Esophagus squamous epithelium (tissue), 5 donors: ENCODE data around the gene FN3K. TPM values are rescaled to one million over a fixed set of nuclear protein-coding genes. Genes with fewer than 3 reads are reported as not detected.

Experiments
- DNase-seq: peaks from one replicate; lab custom pipeline; 2025; lab: John Stamatoyannopoulos, UW
- H3K27ac ChIP-seq, 4 donors: fragments of 200-600 bp; sonication (generic); one replicate each; pipeline ENCODE4 v1.5.1; 2016 to 2019; ENCODE audit warnings: mild to moderate bottlenecking in 1 of 4
- H3K27me3 ChIP-seq, 4 donors: fragments of 200-600 bp; sonication (generic); 1 replicate in 3 of 4; 2 replicates in 1 of 4; pipeline versions ENCODE4 v1.5.1 to v1.6.0; 2017 to 2021; ENCODE audit warnings: antibody characterized with exemption in 1 of 4
- H3K36me3 ChIP-seq, 3 donors: fragments of 200-600 bp; sonication (generic); one replicate each; pipeline ENCODE4 v1.5.1; 2016 to 2019
- H3K4me1 ChIP-seq, 3 donors: fragments of 200-600 bp; sonication (generic); one replicate each; pipeline ENCODE4 v1.5.1; 2017 to 2019
- H3K4me3 ChIP-seq, 4 donors: fragments of 200-600 bp; sonication (generic); 1 replicate in 3 of 4; 2 replicates in 1 of 4; pipeline ENCODE4 v1.5.1; 2016 to 2019; ENCODE audit warnings: mild to moderate bottlenecking in 2 of 4, moderate library complexity in 1 of 4
- H3K9me3 ChIP-seq, 3 donors: fragments of 200-600 bp; sonication (generic); one replicate each; pipeline ENCODE4 v1.5.1; 2016 to 2019
- POLR2A ChIP-seq, 4 donors: fragments of 450-650 bp; IDR thresholded peaks; one replicate each; pipeline ENCODE4 v1.6.1; 2017; ENCODE audit warnings: antibody characterized with exemption in 4 of 4, mild to moderate bottlenecking in 4 of 4, moderate library complexity in 3 of 4
- WGBS, 2 donors: methylation state at CpG; one replicate each; pipeline ENCODE4 v1.1.5; 2018; 5-methylcytosine and 5-hydroxymethylcytosine counted together
- intact Hi-C: fragments of 100-400 bp; cut with DNase I; formaldehyde crosslinking; loops from one replicate; pipeline ENCODE4 v1.15.0; 2022
- total RNA-seq, 4 donors: library from RNA; depleted of rRNA; stranded (reverse); fragments of >200 nt; gene quantifications; one replicate each; pipeline ENCODE4 v1.1.0, GENCODE V29; 2016
- TF ChIP-seq, protein P1 (sequence below), 6 experiments: fragments of 450-650 bp in 4 of 6; fragments of 200-600 bp in 2 of 6; sonication (generic) in 2 of 6; IDR thresholded peaks; one replicate each; pipeline ENCODE4 v1.5.1; 2016 to 2019; ENCODE audit warnings: antibody characterized with exemption in 6 of 6, mild to moderate bottlenecking in 4 of 6, moderate library complexity in 4 of 6
- donor health status: DM: yes; HTN: yes; CAD: no.

The FN3K gene
- total RNA-seq, 4 donors from 2014 or later, result 0.44 to 10.2 (median 2.3) TPM; not detected in 1

GRCh38 chr17:82789806-82790205 is 54.4 kb downstream of the FN3K start:
- 75 to 83% methylated on average over 15 to 18 of the region's 18 CpGs for WGBS, 2 donors
- H3K27ac ChIP-seq, result peak overlapping the region; percentile 75 to 91 (median 82)
- peaks cover 38 to 90% (median 40%) of the 10 kb centered on the region in 3 donors for H3K4me1 ChIP-seq
- no peak for DNase-seq
- no peak for TF ChIP-seq POLR2A (IDR thresholded peaks at IDR 0.05)
- TF ChIP-seq, protein P1, sequence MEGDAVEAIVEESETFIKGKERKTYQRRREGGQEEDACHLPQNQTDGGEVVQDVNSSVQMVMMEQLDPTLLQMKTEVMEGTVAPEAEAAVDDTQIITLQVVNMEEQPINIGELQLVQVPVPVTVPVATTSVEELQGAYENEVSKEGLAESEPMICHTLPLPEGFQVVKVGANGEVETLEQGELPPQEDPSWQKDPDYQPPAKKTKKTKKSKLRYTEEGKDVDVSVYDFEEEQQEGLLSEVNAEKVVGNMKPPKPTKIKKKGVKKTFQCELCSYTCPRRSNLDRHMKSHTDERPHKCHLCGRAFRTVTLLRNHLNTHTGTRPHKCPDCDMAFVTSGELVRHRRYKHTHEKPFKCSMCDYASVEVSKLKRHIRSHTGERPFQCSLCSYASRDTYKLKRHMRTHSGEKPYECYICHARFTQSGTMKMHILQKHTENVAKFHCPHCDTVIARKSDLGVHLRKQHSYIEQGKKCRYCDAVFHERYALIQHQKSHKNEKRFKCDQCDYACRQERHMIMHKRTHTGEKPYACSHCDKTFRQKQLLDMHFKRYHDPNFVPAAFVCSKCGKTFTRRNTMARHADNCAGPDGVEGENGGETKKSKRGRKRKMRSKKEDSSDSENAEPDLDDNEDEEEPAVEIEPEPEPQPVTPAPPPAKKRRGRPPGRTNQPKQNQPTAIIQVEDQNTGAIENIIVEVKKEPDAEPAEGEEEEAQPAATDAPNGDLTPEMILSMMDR (IDR thresholded peaks at IDR 0.05), result no peak
- H3K9me3 ChIP-seq, result no peaks in the 10 kb centered on the region
- intact Hi-C loops, result loop anchor here (5.0 to 10.0 kb wide), 2 partner anchors 47 to 125 kb away; no protein-coding TSS in a partner anchor
- H3K27me3 ChIP-seq, result no peaks in the 10 kb centered on the region
- H3K36me3 ChIP-seq, result peaks cover 0 to 18% (median 0%) of the 10 kb centered on the region in 3 donors
- no peak overlapping the region for H3K4me3 ChIP-seq

GRCh38 chr17:82790391-82790790 is 55.0 kb downstream of the FN3K start:
- no peak overlapping the region for H3K4me3 ChIP-seq
- intact Hi-C loops, result loop anchor here (5.0 kb wide), 1 partner anchor 47 kb away; no protein-coding TSS in a partner anchor
- no peaks in the 10 kb centered on the region for H3K27me3 ChIP-seq
- H3K36me3 ChIP-seq, result peaks cover 0 to 18% (median 0%) of the 10 kb centered on the region in 3 donors
- TF ChIP-seq, protein P1 (IDR thresholded peaks at IDR 0.05), result no peak
- no peak for TF ChIP-seq POLR2A (IDR thresholded peaks at IDR 0.05)
- H3K9me3 ChIP-seq, result no peaks in the 10 kb centered on the region
- H3K4me1 ChIP-seq, result peaks cover 38 to 96% (median 42%) of the 10 kb centered on the region in 3 donors
- no peak for DNase-seq
- H3K27ac ChIP-seq, result peak overlapping the region in 3 of 4 donors; percentile 76 to 91 (median 87)
- 95 to 98% methylated on average over 7 of the region's 13 CpGs for WGBS, 2 donors

- no peaks in the 10 kb centered on the region for H3K9me3 ChIP-seq
- TF ChIP-seq, protein P1 (IDR thresholded peaks at IDR 0.05), result no peak
- no peak for TF ChIP-seq POLR2A (IDR thresholded peaks at IDR 0.05)
- no peak for DNase-seq
- intact Hi-C loops, result loop anchor here (5.0 kb wide), 1 partner anchor 46 kb away; no protein-coding TSS in a partner anchor
- peak overlapping the region in 1 of 4 donors; percentile 17 for H3K27ac ChIP-seq
- peaks cover 0 to 25% (median 0%) of the 10 kb centered on the region in 3 donors for H3K36me3 ChIP-seq
- H3K27me3 ChIP-seq, result no peaks in the 10 kb centered on the region
- no peak overlapping the region for H3K4me3 ChIP-seq
- peaks cover 33 to 94% (median 34%) of the 10 kb centered on the region in 3 donors for H3K4me1 ChIP-seq
- WGBS, 2 donors, result 61 to 84% methylated on average over 4 to 8 of the region's 12 CpGs
These were observed 56.1 kb downstream of the FN3K start for GRCh38 chr17:82791532-82791931.

- intact Hi-C loops, result loop anchor here (5.0 kb wide), 1 partner anchor 43 kb away; no protein-coding TSS in a partner anchor
- H3K27me3 ChIP-seq, result no peaks in the 10 kb centered on the region
- H3K4me3 ChIP-seq, result no peak overlapping the region
- peaks cover 18 to 68% (median 34%) of the 10 kb centered on the region in 3 donors for H3K4me1 ChIP-seq
- no peaks in the 10 kb centered on the region for H3K9me3 ChIP-seq
- WGBS, 2 donors, result 59 to 63% methylated on average over 4 to 10 of the region's 15 CpGs
- no peak for DNase-seq
- H3K27ac ChIP-seq, result peak overlapping the region; percentile 77 to 89 (median 82)
- TF ChIP-seq, protein P1 (IDR thresholded peaks at IDR 0.05), result no peak
- no peak for TF ChIP-seq POLR2A (IDR thresholded peaks at IDR 0.05)
- peaks cover 0 to 37% (median 0%) of the 10 kb centered on the region in 3 donors for H3K36me3 ChIP-seq
These were observed 58.7 kb downstream of the FN3K start for GRCh38 chr17:82793974-82794630.
